Lower lobe of right lung (tissue), 2 donors: ENCODE results near the gene GLI1. TPM values are rescaled to one million over a fixed set of nuclear protein-coding genes. Genes with fewer than 3 reads are reported as not detected.

ENCODE experiments used
- ATAC-seq, 2 donors: fragments of 200-7000 bp; cut with Tn5 transposase; one replicate each; pipeline ENCODE4 v1.9.1; 2020 to 2022; ENCODE audit warnings: mild to moderate bottlenecking in 2 of 2, moderate library complexity in 2 of 2
- DNase-seq: peaks from one replicate; pipeline ENCODE4 v3.0.0-alpha.2; 2020
- H3K27ac ChIP-seq: fragments of 200-600 bp; one replicate; pipeline ENCODE4 v1.8.0; 2022
- H3K27me3 ChIP-seq: fragments of 200-600 bp; one replicate; pipeline ENCODE4 v1.8.0; 2022; ENCODE audit warnings: low read depth
- H3K36me3 ChIP-seq: fragments of 200-600 bp; one replicate; pipeline ENCODE4 v1.8.0; 2022; ENCODE audit warnings: mild to moderate bottlenecking
- H3K4me1 ChIP-seq: fragments of 200-600 bp; one replicate; pipeline ENCODE4 v1.8.0; 2022
- H3K4me3 ChIP-seq: fragments of 200-600 bp; one replicate; pipeline ENCODE4 v1.8.0; 2022; ENCODE audit warnings: mild to moderate bottlenecking
- H3K9me3 ChIP-seq: fragments of 200-600 bp; one replicate; pipeline ENCODE4 v1.8.0; 2022
- intact Hi-C: fragments of 100-400 bp; cut with DNase I; formaldehyde crosslinking; loops from one replicate; pipeline ENCODE4 v1.11.0; 2022
- total RNA-seq: library from RNA; stranded (reverse); fragmentation: NEBNext Ultra II Directional; extraction: Animal tissue kit (Norgen Biotek cat#: 25700); gene quantifications from one replicate; pipeline ENCODE4 v1.2.1, GENCODE V29; 2021
- TF ChIP-seq, protein P1 (sequence below): fragments of 200-600 bp; IDR thresholded peaks from one replicate; pipeline ENCODE4 v1.8.0; 2022; ENCODE audit warnings: antibody characterized with exemption, mild to moderate bottlenecking
- donor health status: DM: no; HTN: yes; CAD: no; lungs with severe emphysema.

GLI1 gene
- total RNA-seq, 1 donor from 2014 or later, result 0.21 TPM

DNA sequence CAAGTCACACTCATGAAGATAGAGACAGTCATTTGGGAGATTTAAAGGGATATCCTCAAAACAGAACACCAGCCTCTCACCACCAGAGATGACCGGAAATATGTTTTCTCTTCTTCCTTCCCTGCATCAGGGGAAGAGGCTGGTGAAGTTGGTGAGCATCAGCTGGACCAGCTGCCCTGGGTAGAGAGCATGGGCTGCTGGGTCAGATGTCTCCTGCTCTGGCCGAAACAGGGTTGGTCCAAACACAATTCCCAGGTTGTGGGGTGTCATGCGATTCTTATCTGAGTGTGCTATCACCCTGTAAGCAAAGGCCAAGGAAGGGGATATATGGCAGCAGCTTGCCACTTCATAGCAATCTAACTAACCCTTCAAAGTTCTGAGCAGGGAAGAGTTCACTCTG lies 12.8 kb downstream of the GLI1 start:
- DNase-seq, result no peak
- Histone ChIP-seq H3K9me3 (no peaks in the 10 kb centered on the region), H3K4me1 (peaks cover 19% of the 10 kb centered on the region), H3K27me3 (peaks cover 39% of the 10 kb centered on the region), H3K27ac (no peak overlapping the region), H3K4me3 (no peak overlapping the region), H3K36me3 (peaks cover 3% of the 10 kb centered on the region)
- TF ChIP-seq, protein P1, sequence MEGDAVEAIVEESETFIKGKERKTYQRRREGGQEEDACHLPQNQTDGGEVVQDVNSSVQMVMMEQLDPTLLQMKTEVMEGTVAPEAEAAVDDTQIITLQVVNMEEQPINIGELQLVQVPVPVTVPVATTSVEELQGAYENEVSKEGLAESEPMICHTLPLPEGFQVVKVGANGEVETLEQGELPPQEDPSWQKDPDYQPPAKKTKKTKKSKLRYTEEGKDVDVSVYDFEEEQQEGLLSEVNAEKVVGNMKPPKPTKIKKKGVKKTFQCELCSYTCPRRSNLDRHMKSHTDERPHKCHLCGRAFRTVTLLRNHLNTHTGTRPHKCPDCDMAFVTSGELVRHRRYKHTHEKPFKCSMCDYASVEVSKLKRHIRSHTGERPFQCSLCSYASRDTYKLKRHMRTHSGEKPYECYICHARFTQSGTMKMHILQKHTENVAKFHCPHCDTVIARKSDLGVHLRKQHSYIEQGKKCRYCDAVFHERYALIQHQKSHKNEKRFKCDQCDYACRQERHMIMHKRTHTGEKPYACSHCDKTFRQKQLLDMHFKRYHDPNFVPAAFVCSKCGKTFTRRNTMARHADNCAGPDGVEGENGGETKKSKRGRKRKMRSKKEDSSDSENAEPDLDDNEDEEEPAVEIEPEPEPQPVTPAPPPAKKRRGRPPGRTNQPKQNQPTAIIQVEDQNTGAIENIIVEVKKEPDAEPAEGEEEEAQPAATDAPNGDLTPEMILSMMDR, result no peak
- intact Hi-C loops, result no loop called here
- no peak for ATAC-seq

DNA sequence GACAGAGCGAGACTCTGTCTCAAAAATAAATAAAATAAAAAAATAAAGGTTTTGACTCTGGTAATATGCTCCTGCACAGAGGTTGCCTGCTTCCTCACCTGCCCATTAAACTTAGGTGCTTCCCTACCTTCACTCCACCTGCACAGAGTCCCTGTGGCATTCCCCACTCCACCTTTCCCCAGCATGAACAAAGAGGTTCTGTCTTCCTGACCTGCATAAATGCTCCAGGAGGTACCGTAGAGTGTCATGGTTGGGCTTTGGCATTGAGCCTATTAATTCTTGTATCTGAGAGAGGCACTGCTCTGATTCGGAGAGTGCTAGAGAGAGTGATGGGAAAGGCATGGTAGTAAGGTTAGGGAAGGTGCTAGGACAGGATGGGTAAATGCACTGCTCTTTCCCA lies 13.8 kb downstream of the GLI1 start:
- TF ChIP-seq, protein P1, result no peak
- Histone ChIP-seq H3K4me3 (no peak overlapping the region), H3K9me3 (no peaks in the 10 kb centered on the region), H3K27ac (no peak overlapping the region), H3K27me3 (peaks cover 36% of the 10 kb centered on the region), H3K36me3 (peaks cover 3% of the 10 kb centered on the region), H3K4me1 (peaks cover 21% of the 10 kb centered on the region)
- intact Hi-C loops, result no loop called here
- ATAC-seq (no peak), DNase-seq (no peak)

DNA sequence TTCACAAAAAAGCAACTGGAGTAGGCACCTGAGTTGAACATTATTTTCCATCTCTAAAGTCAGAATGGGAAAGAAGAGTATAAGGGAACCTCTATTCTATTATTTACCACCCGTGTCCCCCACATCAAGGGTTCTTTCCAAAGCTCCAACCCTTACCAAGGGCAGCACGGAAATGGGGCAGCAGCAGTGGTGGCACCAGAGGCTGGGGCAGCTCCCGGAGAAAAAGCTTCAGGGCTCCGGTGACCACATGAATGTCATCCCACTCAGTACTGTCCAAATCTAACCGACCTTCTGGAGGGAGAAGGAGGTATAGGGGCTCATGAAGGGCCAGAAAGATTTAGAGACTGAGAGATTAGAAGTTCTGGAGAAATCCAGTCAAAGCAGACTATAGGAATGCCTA lies 14.3 kb downstream of the GLI1 start:
- TF ChIP-seq, protein P1, result no peak
- H3K27me3 ChIP-seq, result peaks cover 36% of the 10 kb centered on the region
- intact Hi-C loops, result no loop called here

DNA sequence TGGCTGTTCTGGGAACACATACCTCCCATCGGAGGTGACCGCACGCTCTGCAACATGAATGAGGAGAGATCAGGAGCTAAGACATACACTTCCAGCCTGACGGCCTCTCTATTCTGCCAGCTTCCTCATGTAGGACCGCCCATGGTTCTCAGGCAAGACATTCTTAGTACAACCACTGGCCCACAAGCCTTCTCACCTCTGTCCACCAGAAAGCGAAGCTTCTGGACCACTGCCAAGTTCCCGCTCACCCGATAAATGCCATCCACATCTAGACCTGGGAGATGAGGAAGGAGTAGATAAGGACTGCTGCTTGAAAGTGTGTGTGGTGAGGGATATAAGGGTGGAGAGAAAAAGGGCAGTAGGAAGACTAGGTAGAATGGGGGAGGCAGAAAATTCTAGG lies 14.8 kb downstream of the GLI1 start:
- Histone ChIP-seq H3K9me3 (no peaks in the 10 kb centered on the region), H3K4me1 (peaks cover 31% of the 10 kb centered on the region), H3K4me3 (no peak overlapping the region), H3K36me3 (peaks cover 3% of the 10 kb centered on the region), H3K27me3 (peaks cover 36% of the 10 kb centered on the region), H3K27ac (no peak overlapping the region)
- intact Hi-C loops, result no loop called here
- ATAC-seq, result no peak
- TF ChIP-seq, protein P1, result no peak
- DNase-seq, result no peak

More for the DNA sequence above, 14.3 kb downstream of the GLI1 start:
- H3K27ac ChIP-seq, result no peak overlapping the region
- H3K36me3 ChIP-seq, result peaks cover 3% of the 10 kb centered on the region
- no peak overlapping the region for H3K4me3 ChIP-seq
- H3K9me3 ChIP-seq, result no peaks in the 10 kb centered on the region
- no peak for DNase-seq
- peaks cover 26% of the 10 kb centered on the region for H3K4me1 ChIP-seq
- no peak for ATAC-seq

DNA sequence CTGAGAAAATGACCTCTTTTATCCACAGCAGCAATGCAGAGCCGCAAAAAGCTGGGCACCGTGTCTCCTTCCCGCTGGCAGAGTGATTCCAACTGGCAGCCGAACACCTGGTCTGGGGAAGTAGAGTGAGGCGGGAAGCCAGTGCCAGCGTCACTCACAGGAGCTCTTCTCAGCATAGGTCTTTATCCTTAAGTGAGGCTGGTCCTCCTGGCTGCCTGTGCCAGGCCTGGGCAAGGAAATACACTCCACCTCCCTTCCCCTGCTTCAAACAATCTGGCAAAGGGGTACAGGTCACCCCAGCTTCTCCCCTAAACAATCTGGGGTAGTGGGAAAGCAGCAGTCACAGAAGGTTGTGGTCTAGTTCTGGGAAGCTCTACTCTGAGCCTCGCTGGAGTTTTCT lies 15.3 kb downstream of the GLI1 start:
- ATAC-seq, result no peak
- intact Hi-C loops, result no loop called here
- Histone ChIP-seq H3K4me1 (peaks cover 31% of the 10 kb centered on the region), H3K9me3 (no peaks in the 10 kb centered on the region), H3K27me3 (peaks cover 36% of the 10 kb centered on the region), H3K4me3 (peak overlapping the region; percentile 57), H3K27ac (no peak overlapping the region), H3K36me3 (peaks cover 3% of the 10 kb centered on the region)
- TF ChIP-seq, protein P1, result no peak
- DNase-seq, result no peak
